Hematopoietic multipotent progenitor cell treated with erythropoietin and hydrocortisone succinate and interleukin-3 and kit ligand, for 8 days (in vitro differentiated cells): ENCODE results near the gene RPA1.
A peak's percentile ranks its signal among the peaks of the same experiment; 100 is the strongest.
"Not testable (repeated sequence)": the region's sequence is repeated elsewhere in the genome, so short reads cannot be mapped to it uniquely, and the experiment has no call there.

ENCODE experiments used
- DNase-seq: peaks from one replicate; pipeline ENCODE4 v3.0.0-alpha.2; 2015

Gene RPA1

DNA sequence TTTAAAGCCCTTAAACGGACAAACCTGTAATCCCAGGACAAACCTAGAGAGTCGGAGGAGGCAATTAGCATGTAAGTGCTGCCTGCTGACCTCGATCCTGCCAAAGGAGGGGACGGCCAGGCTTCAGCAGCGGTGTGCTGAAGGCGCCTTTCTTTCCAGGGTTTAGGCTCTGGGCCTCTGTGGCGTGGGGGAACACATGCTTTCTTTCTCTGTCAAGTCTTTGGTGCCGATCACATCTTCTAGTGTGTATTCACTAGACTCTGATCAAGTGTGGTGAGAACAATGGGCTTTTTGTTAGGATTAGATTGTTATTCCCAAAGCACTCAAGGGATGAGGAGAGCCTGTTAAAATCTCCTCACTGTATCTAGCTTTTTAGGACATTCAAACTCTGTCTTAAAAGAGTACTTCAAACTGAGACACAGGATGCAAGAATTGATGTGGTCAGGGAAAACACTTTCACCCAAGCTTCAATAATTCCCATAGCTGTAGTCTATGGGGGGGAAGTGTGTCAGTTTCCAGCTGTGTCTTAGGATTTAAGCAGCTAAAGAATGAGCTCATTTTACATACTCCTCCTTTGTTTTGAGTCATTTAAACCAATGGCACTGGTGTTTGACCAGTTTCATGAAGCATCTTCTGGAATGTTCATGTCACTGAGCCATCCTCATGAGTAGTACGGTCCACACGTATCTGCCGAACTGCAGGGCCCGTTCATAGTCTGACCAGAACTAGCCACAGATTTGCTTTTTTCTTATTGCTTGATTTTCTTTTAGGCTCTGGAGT, 51.2 kb downstream of the RPA1 start:
- DNase-seq, result no peak

GRCh38 chr17:1882836-1883235, 53.0 kb downstream of the RPA1 start:
- peak; percentile 50 for DNase-seq

DNA sequence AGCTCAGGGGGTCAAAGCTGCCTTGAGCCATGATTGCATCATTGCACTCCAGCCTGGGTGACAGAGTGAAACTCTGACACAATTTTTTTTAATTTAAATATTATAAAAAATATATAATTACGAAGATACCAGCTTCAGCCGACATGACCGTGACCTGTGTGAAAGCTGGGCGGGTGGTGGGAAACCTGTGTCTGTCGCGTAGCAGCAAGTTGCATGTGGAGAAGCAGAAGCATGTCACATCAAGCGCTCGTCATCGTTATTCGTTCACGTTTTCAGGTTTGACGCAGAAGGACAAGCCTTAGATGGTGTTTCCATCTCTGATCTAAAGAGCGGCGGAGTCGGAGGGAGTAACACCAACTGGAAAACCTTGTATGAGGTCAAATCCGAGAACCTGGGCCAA, 53.7 kb downstream of the RPA1 start:
- DNase-seq, result no peak

GRCh38 chr17:1888741-1889140, 58.9 kb downstream of the RPA1 start:
- DNase-seq, result no peak

GRCh38 chr17:1890758-1891450, 61.1 kb downstream of the RPA1 start:
- no peak for DNase-seq

- no peak for DNase-seq
These were observed 65.0 kb downstream of the RPA1 start for GRCh38 chr17:1894753-1895339.

DNA sequence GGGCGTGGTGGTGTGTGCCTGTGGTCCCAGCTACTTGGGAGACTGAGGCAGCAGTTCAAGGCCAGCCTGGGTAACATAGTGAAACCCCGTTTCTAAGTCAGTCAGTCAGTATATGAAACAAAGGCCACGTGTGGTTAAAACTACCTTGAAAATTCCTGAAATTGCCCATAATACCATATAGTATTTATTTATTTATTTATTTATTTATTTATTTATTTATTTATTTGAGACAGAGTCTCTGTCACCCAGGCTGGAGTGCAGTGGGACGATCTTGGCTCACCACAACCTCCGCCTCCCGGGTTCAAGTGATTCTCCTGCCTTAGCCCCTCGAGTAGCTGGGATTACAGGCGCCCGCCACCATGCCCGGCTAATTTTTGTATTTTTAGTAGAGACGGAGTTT, 65.7 kb downstream of the RPA1 start:
- DNase-seq, result not testable (repeated sequence)

DNA sequence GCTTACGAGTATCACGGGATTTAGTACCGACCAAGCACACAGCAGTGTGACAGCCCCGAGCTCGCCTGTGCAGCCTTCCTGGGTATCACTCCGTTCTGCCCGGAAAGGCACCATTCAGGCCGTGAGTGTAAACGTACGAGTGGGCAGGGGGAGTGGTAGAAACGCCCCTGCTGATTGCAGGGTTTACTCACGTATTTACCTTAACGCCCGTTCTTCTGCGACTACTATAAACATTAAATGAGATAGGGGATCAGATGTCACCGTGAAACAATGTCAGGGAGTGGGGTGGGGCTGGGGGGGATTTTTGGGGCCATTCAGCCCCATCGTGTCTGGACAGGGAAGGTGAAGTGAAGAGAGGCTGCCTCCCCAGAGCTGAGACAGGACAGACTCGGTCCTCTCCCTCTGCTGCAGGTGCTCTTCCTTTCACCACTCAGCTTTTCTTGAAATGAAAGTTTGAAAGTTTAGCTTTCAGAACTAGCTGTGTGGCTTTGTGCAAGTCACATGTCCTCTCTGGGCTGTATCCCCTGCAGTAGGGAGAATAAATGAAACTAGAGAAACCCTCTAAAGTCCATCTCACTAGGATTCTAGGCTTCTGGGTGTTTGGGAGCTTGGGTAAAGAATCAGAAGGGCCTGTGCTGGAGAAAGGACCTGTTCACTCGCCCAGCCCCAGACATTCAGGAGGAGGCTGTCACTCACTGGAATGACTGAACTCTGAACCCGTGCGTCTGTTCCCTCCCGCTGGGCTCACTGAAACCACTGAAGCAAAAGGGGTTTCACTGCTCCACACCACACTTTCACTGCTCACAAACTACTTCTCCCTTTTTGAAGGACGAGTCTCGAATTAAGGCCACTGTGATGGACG, 66.7 kb downstream of the RPA1 start:
- DNase-seq, result no peak

DNA sequence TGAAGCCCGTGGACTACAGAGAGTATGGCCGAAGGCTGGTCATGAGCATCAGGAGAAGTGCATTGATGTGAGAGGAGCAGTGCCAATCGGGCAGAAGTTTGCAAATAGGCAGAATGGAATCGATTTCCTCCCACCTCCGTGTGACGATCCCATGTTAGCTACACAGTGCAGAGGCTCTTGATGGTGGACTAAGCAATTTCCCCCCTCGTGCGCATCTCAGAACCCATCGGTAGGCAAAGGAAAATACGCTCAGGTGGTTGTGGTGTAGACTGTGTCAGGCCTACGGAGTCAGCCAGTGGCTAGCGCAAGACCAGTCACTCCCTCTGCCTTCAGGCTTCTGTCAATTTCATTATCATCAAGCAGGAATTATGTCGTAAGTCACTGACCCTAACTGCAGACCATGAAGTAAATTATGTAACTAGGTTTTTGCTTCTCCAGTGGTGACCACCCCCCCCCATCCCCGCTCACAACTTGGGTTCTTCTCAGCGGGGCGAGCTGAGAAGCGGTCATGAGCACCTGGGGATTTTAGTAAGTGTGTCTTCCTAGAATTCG, 67.4 kb downstream of the RPA1 start:
- DNase-seq, result no peak

DNA sequence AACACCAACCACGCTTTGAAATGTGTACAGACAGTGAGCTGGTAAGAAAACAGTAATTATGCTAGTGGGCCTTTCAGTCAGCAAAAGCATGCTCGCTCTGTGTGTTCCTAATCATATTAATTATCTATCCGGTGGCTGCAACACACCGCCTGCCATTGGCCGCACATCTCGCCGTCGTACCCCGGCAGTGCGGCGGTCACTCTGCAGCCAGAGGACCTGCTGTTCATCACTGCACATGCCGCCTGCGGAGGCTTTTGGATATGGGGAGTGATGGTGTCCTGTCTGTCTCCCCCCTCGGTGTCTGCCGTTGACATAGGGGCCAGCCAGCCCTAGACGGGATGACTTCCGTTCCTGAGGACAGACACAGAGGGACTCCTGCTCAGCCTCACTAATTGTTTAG, 68.5 kb downstream of the RPA1 start:
- DNase-seq, result no peak

GRCh38 chr17:1898872-1899271, 69.1 kb downstream of the RPA1 start:
- no peak for DNase-seq

GRCh38 chr17:1899403-1900000, 69.7 kb downstream of the RPA1 start:
- peak; percentile 8 for DNase-seq

DNA sequence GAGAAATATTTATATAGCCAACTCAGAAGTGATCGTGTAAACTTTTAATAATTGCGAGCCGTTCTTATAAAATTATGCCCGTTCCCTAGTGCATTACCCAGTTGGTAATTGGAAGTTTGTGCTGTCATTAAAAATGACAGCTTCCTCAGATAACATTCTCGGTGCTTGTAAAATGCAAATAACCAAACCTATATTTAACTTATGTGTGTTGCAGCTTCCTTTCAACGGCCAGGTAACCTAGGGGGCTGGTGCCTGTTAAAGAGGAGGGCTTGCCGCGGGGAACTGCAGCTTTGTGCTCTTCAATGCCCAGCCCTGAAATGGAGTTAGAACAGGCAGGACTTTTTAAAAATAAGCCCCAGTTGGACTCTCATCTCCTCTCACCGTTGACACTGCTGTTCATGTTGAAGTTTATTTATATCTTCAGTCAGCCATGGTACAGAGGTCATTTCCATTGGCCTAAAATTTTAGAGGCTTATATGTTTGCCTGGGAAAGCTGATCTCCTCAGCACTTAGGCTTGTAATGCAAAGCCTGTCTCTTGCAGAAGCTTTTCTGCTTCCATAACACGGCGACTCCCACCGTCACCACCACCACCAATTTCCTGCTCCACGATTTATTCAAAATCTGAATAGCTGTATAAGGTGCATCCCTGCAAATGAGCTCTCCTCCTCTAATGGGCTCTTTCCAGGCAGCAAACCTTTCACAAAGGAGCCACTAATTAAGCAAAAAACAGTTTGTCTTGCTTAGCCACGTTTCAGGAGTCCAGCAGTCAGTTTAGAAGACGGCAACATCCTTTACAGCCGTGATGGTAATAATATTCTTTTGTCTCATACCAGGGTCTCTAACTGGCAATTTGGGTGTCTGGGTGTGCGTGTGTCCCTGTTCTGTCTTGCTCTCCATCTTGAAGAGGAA, 74.7 kb downstream of the RPA1 start:
- DNase-seq, result no peak

DNA sequence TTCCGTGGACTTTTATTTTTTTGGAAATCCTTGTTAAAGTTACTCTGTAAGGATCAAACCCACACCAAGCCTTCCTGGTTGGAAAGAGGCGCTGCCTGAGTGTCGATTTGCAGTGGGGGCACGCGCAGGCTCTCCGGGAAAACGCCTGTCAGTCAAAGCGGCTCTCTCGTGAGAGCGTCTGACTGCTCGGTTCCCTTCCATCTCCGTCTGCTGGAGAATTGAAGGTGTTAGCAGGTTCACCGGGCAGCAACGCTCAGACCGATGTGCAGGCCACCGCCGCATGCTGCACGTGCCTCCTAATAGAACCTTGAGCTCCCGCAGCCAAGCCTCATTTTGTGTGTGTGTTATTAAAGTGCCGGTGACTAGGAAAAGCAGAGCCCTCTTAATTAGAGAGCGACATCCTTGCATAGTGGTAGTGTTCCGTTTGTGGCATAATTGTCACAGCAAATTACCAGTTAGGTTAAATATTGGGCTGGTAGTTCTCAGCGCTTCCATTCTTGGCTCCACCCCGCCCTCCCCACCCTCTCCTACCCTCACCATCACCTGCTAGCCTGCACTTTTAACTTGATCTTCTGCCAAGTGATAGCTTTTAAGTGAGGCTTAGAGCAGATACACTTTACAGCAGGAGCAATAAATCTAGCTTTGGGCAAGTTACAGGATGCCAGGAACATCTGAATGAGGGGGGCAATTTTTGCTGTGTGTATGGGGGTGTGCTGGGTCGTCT, 75.5 kb downstream of the RPA1 start:
- no peak for DNase-seq

GRCh38 chr17:1906662-1907101, 76.9 kb downstream of the RPA1 start:
- DNase-seq, result no peak

- DNase-seq, result no peak
These were observed 77.4 kb downstream of the RPA1 start for GRCh38 chr17:1907216-1907631.

GRCh38 chr17:1907909-1908698, 78.3 kb downstream of the RPA1 start:
- DNase-seq, result no peak

- peak; percentile 73 for DNase-seq
These were observed 79.0 kb downstream of the RPA1 start for GRCh38 chr17:1908699-1909309.

DNA sequence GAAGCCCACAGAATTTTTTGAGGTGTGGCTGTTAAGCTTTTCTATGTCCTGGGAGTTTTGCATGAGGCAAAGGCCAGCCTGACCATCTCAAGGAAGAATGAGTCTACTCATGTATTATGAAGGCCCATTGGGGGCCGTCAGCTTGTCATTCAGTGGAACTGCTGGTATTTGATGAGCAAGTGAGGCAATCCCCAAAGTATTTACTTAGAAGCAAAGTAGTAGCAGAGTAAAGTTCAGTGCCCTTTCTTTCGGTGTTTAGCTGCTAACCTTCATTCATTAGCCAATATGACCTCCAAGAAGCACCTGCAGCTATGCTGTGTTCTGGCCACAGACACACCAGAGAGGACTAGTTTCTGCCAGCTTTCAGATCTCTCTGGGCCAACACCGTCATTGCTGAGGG, 80.2 kb downstream of the RPA1 start:
- DNase-seq, result no peak
